Measurements from ENCODE around the gene TNFRSF11A.

Gene TNFRSF11A

DNA sequence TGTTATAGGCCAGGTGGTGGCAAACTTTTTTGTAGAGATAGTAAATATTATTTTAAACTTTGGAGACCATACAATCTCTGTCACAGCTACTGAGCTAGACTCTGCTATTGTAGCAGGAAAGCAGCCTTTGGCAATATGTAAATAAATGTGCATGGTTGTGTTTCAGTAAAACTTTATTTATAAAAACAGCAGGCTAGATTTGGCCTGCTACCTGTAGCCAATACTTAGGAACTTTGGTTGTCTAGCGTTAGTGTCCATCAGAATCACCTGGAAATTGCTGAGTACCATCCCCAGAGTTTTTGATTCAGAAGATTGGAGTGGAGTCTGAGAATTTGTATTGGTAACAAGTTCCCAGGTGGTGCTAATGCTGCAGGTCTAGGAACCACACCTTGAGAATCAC is 23.8 kb upstream of the TNFRSF11A start:
- no peaks in the 10 kb centered on the region for H3K36me3 ChIP-seq (replicated peaks; ENCODE audit: insufficient read depth, low read length)

DNA sequence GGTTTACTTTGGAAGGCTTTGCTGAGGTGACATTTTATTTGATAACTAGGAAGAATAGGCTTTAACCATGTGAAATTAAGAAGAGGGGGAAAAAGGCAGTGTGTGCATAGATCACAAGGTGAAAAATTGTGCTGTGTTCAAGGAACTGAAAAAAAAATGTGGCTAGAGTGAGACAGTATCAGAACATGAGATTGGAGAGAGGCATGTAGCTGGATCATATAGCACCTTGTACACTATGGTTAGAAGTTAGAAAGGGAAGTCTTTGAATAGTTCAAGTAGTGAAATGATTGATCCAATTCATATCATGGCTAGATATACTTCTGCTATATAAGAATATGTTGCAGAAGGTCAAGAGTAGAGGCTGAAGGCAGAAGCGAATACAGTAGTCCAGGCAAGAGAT is 12.3 kb upstream of the TNFRSF11A start:
- Histone ChIP-seq H2AFZ (ENCODE audit: low read length) (no peak overlapping the region), H3K27me3 (replicated peaks; ENCODE audit: insufficient read depth, low read length) (no peaks in the 10 kb centered on the region), H3K27ac (ENCODE audit: low read length) (no peak overlapping the region), H4K20me1 (ENCODE audit: insufficient read depth, low read length) (no peaks in the 10 kb centered on the region), H3K4me1 (ENCODE audit: low read length) (no peaks in the 10 kb centered on the region), H3F3A (ENCODE audit: insufficient read depth, low read length) (no peaks in the 10 kb centered on the region), H3K36me3 (replicated peaks; ENCODE audit: insufficient read depth, low read length) (no peaks in the 10 kb centered on the region), H3K9me2 (replicated peaks; ENCODE audit: insufficient read depth, low read length) (no peaks in the 10 kb centered on the region), H3K9me3 (replicated peaks; ENCODE audit: insufficient read depth, low read length) (no peaks in the 10 kb centered on the region), H3K9ac (ENCODE audit: low read length) (no peak overlapping the region), H3K79me2 (ENCODE audit: low read length) (no peaks in the 10 kb centered on the region), H3K4me2 (ENCODE audit: low read depth, low read length) (no peak overlapping the region), H3K4me3 (ENCODE audit: low read length) (no peak overlapping the region)
- no peak for DNase-seq
- TF ChIP-seq, protein P1, sequence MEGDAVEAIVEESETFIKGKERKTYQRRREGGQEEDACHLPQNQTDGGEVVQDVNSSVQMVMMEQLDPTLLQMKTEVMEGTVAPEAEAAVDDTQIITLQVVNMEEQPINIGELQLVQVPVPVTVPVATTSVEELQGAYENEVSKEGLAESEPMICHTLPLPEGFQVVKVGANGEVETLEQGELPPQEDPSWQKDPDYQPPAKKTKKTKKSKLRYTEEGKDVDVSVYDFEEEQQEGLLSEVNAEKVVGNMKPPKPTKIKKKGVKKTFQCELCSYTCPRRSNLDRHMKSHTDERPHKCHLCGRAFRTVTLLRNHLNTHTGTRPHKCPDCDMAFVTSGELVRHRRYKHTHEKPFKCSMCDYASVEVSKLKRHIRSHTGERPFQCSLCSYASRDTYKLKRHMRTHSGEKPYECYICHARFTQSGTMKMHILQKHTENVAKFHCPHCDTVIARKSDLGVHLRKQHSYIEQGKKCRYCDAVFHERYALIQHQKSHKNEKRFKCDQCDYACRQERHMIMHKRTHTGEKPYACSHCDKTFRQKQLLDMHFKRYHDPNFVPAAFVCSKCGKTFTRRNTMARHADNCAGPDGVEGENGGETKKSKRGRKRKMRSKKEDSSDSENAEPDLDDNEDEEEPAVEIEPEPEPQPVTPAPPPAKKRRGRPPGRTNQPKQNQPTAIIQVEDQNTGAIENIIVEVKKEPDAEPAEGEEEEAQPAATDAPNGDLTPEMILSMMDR (IDR thresholded peaks at IDR 0.05; ENCODE audit: low read length), result no peak
- TF ChIP-seq EZH2phosphoT487 (IDR thresholded peaks at IDR 0.05; ENCODE audit: low read length) (no peak), EZH2 (optimal IDR thresholded peaks at IDR 0.05; ENCODE audit: low read depth, low read length) (no peak)

More for the DNA sequence above, 23.8 kb upstream of the TNFRSF11A start:
- H4K20me1 ChIP-seq (ENCODE audit: insufficient read depth, low read length), result no peaks in the 10 kb centered on the region
- H2AFZ ChIP-seq (ENCODE audit: low read length), result no peak overlapping the region
- no peaks in the 10 kb centered on the region for H3K9me3 ChIP-seq (replicated peaks; ENCODE audit: insufficient read depth, low read length)
- no peaks in the 10 kb centered on the region for H3F3A ChIP-seq (ENCODE audit: insufficient read depth, low read length)
- no peak overlapping the region for H3K4me3 ChIP-seq (ENCODE audit: low read length)
- no peak overlapping the region for H3K9ac ChIP-seq (ENCODE audit: low read length)
- H3K9me2 ChIP-seq (replicated peaks; ENCODE audit: insufficient read depth, low read length), result no peaks in the 10 kb centered on the region
- no peak for TF ChIP-seq EZH2 (optimal IDR thresholded peaks at IDR 0.05; ENCODE audit: low read depth, low read length)
- TF ChIP-seq, protein P1 (IDR thresholded peaks at IDR 0.05; ENCODE audit: low read length), result no peak
- TF ChIP-seq EZH2phosphoT487 (IDR thresholded peaks at IDR 0.05; ENCODE audit: low read length), result no peak
- no peaks in the 10 kb centered on the region for H3K27me3 ChIP-seq (replicated peaks; ENCODE audit: insufficient read depth, low read length)
- no peaks in the 10 kb centered on the region for H3K79me2 ChIP-seq (ENCODE audit: low read length)
- no peak overlapping the region for H3K27ac ChIP-seq (ENCODE audit: low read length)
- H3K4me2 ChIP-seq (ENCODE audit: low read depth, low read length), result no peak overlapping the region
- H3K4me1 ChIP-seq (ENCODE audit: low read length), result no peaks in the 10 kb centered on the region; the same call in 1 of the 2 replicates
- no peak for DNase-seq

DNA sequence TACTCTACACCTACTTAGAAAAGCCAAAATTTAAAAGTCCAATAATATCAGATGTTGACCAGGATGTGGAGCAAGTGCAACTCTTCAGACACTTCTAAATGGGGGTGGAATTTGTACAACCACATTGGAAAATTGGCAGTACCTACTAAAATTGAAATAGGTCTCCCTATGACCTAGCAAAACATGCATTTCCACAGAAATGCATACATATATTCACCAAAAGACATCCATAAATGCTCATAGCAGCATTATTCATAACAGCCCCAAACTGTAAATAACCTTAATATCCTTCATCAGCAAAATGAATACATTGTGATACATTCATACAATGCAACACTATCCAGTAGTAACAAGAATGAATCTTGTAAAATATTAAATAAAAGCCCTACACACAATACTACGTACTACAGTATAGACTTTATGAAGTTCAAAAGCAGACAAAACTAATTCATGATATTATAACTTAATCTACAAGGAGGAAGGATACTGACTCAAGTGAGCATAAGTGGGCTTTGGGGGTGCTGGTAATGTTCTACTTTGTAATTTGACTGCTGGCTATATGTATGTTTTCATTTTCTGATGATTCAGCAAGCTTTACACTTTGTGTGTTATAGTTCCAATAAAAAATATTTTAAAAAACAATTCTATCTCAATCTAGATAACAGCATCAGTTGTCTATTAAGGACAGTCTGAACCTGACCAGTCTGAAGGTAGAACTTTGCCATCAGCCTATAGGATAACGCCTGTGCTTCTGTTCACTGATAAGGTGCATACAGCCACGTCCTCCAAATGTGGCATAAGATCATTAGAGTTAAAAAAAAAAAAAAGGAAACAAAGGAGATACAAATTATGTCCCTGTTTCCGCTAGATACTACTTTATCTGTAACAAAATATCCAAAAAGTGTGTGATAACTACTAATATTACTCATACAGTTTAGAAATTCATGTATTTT is 6.6 kb upstream of the TNFRSF11A start:
- Histone ChIP-seq H2AFZ (ENCODE audit: low read length) (no peak overlapping the region), H3K4me1 (ENCODE audit: low read length) (no peaks in the 10 kb centered on the region), H4K20me1 (ENCODE audit: insufficient read depth, low read length) (no peaks in the 10 kb centered on the region), H3K36me3 (replicated peaks; ENCODE audit: insufficient read depth, low read length) (no peaks in the 10 kb centered on the region), H3K9me2 (replicated peaks; ENCODE audit: insufficient read depth, low read length) (no peaks in the 10 kb centered on the region), H3K9me3 (replicated peaks; ENCODE audit: insufficient read depth, low read length) (no peaks in the 10 kb centered on the region), H3K4me3 (ENCODE audit: low read length) (no peak overlapping the region), H3F3A (ENCODE audit: insufficient read depth, low read length) (no peaks in the 10 kb centered on the region), H3K4me2 (ENCODE audit: low read depth, low read length) (no peak overlapping the region), H3K9ac (ENCODE audit: low read length) (no peak overlapping the region), H3K27ac (ENCODE audit: low read length) (no peak overlapping the region), H3K27me3 (replicated peaks; ENCODE audit: insufficient read depth, low read length) (no peaks in the 10 kb centered on the region), H3K79me2 (ENCODE audit: low read length) (no peaks in the 10 kb centered on the region)
- DNase-seq, result no peak
- TF ChIP-seq, protein P1 (IDR thresholded peaks at IDR 0.05; ENCODE audit: low read length), result no peak
- TF ChIP-seq EZH2 (optimal IDR thresholded peaks at IDR 0.05; ENCODE audit: low read depth, low read length), result no peak
- TF ChIP-seq EZH2phosphoT487 (IDR thresholded peaks at IDR 0.05; ENCODE audit: low read length), result no peak

All from MM.1S (cell line).